Measurements from ENCODE around the gene OSBPL10.

OSBPL10 gene

GRCh38 chr3:31859245-31859644 is 121.8 kb downstream of the OSBPL10 start:
- peaks cover 3% of the 10 kb centered on the region for H3K27me3 Mint-ChIP-seq (ENCODE audit: low read depth, poor library complexity)
- H3K4me1 Mint-ChIP-seq: peaks cover 5% of the 10 kb centered on the region
- no peak overlapping the region for H3K4me3 Mint-ChIP-seq
- TF ChIP-seq, protein P1, sequence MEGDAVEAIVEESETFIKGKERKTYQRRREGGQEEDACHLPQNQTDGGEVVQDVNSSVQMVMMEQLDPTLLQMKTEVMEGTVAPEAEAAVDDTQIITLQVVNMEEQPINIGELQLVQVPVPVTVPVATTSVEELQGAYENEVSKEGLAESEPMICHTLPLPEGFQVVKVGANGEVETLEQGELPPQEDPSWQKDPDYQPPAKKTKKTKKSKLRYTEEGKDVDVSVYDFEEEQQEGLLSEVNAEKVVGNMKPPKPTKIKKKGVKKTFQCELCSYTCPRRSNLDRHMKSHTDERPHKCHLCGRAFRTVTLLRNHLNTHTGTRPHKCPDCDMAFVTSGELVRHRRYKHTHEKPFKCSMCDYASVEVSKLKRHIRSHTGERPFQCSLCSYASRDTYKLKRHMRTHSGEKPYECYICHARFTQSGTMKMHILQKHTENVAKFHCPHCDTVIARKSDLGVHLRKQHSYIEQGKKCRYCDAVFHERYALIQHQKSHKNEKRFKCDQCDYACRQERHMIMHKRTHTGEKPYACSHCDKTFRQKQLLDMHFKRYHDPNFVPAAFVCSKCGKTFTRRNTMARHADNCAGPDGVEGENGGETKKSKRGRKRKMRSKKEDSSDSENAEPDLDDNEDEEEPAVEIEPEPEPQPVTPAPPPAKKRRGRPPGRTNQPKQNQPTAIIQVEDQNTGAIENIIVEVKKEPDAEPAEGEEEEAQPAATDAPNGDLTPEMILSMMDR (IDR thresholded peaks at IDR 0.05): no peak
- no peaks in the 10 kb centered on the region for H3K9me3 Mint-ChIP-seq
- no peak for DNase-seq
- no peaks in the 10 kb centered on the region for H3K36me3 Mint-ChIP-seq (ENCODE audit: low read depth)
- no peak overlapping the region for H3K27ac Mint-ChIP-seq

- H3K36me3 Mint-ChIP-seq (ENCODE audit: low read depth): no peaks in the 10 kb centered on the region
- H3K27ac Mint-ChIP-seq: no peak overlapping the region
- no peaks in the 10 kb centered on the region for H3K9me3 Mint-ChIP-seq
- TF ChIP-seq, protein P1 (IDR thresholded peaks at IDR 0.05): no peak
- no peak overlapping the region for H3K4me3 Mint-ChIP-seq
- H3K27me3 Mint-ChIP-seq (ENCODE audit: low read depth, poor library complexity): peaks cover 3% of the 10 kb centered on the region
- H3K4me1 Mint-ChIP-seq: peaks cover 5% of the 10 kb centered on the region
- no peak for DNase-seq
Observed at GRCh38 chr3:31858439-31858838, 122.6 kb downstream of the OSBPL10 start.

DNA sequence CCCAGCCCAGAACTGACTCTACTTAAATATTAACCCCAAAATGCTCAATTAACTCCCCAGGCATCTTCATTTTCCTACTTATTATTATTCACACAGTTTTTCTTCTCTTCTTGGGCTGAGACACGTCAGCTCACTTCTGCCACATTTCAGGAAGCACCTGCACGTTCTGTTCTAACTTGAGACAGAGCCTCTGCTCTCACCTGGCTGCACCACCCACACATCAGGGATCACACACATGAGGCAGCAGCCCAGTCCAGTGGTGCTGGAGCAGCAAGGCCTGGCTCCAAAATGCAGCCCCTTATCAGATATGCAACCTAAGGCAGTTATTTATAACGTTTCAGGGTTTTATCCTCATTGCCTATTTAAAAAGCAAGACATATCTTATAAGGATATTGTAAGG is 127.5 kb downstream of the OSBPL10 start:
- no peaks in the 10 kb centered on the region for H3K36me3 Mint-ChIP-seq (ENCODE audit: low read depth)
- H3K4me1 Mint-ChIP-seq: peaks cover 34% of the 10 kb centered on the region
- H3K27me3 Mint-ChIP-seq (ENCODE audit: low read depth, poor library complexity): peaks cover 3% of the 10 kb centered on the region
- no peak overlapping the region for H3K27ac Mint-ChIP-seq
- H3K4me3 Mint-ChIP-seq: no peak overlapping the region
- TF ChIP-seq, protein P1 (IDR thresholded peaks at IDR 0.05): no peak
- DNase-seq: no peak
- no peaks in the 10 kb centered on the region for H3K9me3 Mint-ChIP-seq

GRCh38 chr3:31851278-31851677 is 129.8 kb downstream of the OSBPL10 start:
- Mint-ChIP-seq H3K27ac (no peak overlapping the region), H3K36me3 (ENCODE audit: low read depth) (no peaks in the 10 kb centered on the region), H3K27me3 (ENCODE audit: low read depth, poor library complexity) (peaks cover 3% of the 10 kb centered on the region)

GRCh38 chr3:31848911-31849310 is 132.2 kb downstream of the OSBPL10 start:
- no peak for DNase-seq
- TF ChIP-seq, protein P1 (IDR thresholded peaks at IDR 0.05): no peak
- Mint-ChIP-seq H3K4me3 (no peak overlapping the region), H3K9me3 (no peaks in the 10 kb centered on the region), H3K27ac (no peak overlapping the region), H3K4me1 (peaks cover 41% of the 10 kb centered on the region), H3K27me3 (ENCODE audit: low read depth, poor library complexity) (peaks cover 3% of the 10 kb centered on the region), H3K36me3 (ENCODE audit: low read depth) (no peaks in the 10 kb centered on the region)

More at GRCh38 chr3:31851278-31851677, 129.8 kb downstream of the OSBPL10 start:
- peaks cover 41% of the 10 kb centered on the region for H3K4me1 Mint-ChIP-seq
- TF ChIP-seq, protein P1 (IDR thresholded peaks at IDR 0.05): no peak
- no peak for DNase-seq
- H3K4me3 Mint-ChIP-seq: no peak overlapping the region
- no peaks in the 10 kb centered on the region for H3K9me3 Mint-ChIP-seq

DNA sequence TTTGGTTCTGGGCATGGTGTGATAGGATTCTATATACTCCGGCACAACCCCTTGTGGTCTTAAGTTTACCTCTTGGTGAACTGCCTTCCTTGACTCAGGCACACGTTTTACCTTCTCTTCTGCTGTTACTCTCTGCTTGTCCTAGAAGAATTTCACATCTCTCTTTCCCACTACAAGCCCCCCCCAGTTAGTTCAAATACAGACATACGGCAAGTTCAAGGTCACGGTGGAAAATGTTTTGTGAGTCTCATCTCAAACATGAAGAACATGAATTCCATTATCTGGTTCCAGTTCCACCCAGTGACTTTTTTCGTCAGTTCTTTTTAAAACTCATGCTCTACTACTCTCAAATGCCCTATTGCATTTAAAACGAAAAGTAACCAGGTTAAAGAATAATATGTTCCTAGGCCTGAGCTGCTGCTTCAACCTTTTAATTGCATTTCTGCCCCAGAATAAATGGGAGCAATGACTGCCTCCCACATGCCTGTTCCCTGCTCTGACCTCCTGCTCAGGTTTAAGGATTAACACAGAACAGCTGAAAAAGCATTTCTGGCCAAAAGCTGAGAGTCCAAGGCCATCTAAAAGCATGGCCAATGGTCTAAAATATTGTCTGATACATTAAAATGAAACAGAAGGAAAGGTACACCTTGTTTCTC is 132.8 kb downstream of the OSBPL10 start:
- Mint-ChIP-seq H3K4me3 (no peak overlapping the region), H3K4me1 (peaks cover 41% of the 10 kb centered on the region), H3K27me3 (ENCODE audit: low read depth, poor library complexity) (peaks cover 8% of the 10 kb centered on the region), H3K27ac (no peak overlapping the region), H3K9me3 (no peaks in the 10 kb centered on the region), H3K36me3 (ENCODE audit: low read depth) (no peaks in the 10 kb centered on the region)
- TF ChIP-seq, protein P1 (IDR thresholded peaks at IDR 0.05): no peak
- no peak for DNase-seq

Measured in nephron progenitor cell (in vitro differentiated cells).